ENCODE measurements around the gene GPR146. TPM values are rescaled to one million over a fixed set of nuclear protein-coding genes. Genes with fewer than 3 reads are reported as not detected.
A peak's percentile ranks its signal among the peaks of the same experiment; 100 is the strongest.

The GPR146 gene
- polyA plus RNA-seq, 3 donors, result 2.8 to 5.9 (median 3.2) TPM

DNA sequence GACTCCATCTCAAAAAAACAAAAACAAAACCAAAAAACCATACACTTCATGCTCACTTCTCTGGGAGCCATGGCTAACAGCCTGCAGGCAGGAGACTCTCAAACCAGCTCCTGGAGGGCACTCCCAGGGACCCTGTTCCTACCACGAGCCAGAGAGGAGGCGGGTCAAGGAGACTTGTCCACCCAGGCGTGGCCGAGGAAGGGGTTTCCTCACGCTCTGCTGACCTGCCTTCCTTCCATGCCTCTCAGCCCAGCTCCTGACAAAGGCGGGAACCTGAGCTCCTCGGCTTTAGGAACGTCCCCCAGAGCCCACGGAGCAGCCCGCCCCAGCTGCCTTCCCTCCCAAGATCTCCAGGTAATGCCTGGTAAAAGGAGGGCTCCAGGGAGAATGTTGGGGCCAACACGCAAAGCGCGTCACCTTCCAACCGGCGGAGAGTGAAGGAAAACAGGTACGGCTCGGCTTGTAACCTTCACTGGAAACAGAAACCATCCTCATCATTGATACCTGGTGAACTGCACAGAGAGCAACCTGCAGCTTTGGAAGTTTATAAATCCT lies 9.5 kb downstream of the GPR146 start:
- DNase-seq (ENCODE audit: extremely low read depth in 1 of 11, low read depth in 9 of 11, low spot score in 4 of 11), result peak in 1 of 11 donors; percentile 36

DNA sequence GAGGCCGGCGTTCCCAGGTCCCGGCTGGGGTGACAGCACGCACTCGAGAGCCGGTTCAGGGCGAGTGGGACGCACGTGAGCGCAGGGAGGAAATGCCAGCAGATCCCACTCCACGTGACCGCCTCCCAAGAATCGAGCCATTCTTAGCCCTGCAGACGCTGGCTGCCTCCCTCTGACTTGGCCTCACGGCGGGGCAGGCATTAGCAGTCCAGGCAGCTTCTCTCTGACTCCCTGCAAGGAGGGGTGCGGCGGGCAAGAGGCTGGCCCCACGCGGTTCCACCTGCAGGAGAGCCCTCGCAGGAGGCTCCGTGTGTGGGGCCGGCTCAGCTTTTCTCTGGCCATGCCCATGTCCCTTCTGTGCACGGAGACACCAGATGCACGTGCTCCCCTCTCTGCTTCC lies 10.1 kb downstream of the GPR146 start:
- no peak for DNase-seq (ENCODE audit: extremely low read depth in 1 of 11, low read depth in 9 of 11, low spot score in 4 of 11)

DNA sequence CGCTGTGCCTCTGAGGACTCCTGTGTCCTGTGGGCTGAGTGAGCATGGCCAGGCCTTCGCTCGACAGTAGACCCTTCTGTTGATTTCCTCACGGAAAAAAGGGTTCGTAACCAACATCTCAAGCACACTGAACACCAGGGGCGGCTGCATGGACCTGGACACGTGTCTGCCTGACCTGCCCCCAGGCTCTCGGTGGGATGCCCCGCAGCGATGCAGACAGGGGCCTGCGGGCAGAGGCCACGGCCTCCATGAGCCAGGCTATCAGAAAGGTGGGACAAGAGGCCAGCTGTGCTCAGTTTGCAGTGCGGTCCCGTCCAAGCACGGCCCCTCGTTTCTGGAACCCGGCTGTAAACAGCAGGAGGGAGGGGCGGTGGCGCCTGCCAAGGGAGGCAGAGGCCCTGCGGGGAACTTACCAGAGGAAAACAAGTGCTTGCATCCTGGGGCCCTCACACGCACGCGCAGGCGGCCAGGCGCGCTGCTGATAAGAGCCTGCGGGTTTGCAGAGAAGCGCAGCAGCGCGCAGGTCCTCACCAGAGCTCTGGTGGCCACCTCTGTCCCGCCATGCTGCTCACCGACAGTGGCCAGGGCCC lies 10.6 kb downstream of the GPR146 start:
- DNase-seq (ENCODE audit: extremely low read depth in 1 of 11, low read depth in 9 of 11, low spot score in 4 of 11), result peak in 2 of 11 donors; percentile 40 to 61

DNA sequence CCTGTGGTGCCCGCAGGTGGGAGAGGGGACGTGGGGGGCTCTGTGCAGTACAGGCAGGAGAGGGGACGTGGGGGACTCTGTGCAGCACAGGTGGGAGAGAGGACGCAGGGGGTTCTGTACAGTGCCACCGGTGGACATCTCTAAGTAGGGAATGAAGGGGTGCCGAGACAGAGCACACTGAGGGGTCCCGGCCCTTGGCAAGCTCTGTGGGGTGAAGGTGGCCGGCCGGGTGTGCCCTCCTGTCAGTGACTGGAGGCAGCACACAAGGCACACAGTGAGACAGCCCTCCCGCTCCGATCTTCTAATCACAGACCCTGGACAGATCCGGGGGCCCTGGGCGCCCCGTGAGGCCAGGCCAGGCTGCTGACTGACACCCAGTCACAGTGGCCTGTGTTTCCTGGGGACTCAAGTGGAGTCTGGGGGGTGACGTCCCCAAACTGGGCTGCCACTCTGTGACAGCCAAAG lies 11.2 kb downstream of the GPR146 start:
- no peak for DNase-seq (ENCODE audit: extremely low read depth in 1 of 11, low read depth in 9 of 11, low spot score in 4 of 11)

DNA sequence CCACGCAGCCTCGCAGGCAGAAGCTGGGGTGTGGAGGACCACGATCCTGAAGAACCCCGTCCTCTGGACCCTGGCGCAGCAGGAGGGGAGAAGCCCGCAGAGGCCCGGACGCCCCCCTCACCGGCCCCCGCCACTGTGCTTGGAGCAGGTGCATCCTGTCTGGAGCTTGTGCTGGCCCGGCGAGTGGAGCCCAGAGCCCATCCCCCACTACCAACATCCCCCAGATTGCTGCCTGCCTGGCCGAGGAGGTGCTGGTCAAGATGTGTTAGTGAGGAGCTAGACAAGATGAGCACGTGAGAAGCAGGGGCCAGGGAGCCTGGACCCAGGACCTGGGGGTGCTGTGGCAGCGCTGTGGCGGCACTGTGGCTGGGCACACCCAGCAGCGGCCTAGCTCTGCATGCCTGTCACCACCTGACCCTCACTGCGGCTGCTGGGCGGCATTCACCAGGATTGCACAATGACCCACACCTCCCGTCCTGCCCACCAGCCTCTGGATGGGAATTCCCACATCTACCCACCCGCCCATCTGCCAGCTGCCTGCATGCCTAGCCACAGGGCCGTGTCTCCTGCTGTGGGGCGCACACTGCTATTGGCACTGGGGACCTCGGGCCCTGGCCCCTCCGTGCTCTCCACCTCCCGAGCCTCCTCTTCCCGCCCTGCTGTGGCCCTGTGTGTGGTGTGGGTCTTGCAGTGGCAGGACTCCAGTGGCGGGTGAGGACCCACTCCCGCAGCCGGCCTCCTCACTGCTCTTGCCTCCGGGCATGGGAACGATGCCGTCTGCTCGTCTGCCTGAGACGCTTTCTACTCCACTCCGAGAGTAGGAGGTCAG lies 11.8 kb downstream of the GPR146 start:
- DNase-seq (ENCODE audit: extremely low read depth in 1 of 11, low read depth in 9 of 11, low spot score in 4 of 11), result no peak

DNA sequence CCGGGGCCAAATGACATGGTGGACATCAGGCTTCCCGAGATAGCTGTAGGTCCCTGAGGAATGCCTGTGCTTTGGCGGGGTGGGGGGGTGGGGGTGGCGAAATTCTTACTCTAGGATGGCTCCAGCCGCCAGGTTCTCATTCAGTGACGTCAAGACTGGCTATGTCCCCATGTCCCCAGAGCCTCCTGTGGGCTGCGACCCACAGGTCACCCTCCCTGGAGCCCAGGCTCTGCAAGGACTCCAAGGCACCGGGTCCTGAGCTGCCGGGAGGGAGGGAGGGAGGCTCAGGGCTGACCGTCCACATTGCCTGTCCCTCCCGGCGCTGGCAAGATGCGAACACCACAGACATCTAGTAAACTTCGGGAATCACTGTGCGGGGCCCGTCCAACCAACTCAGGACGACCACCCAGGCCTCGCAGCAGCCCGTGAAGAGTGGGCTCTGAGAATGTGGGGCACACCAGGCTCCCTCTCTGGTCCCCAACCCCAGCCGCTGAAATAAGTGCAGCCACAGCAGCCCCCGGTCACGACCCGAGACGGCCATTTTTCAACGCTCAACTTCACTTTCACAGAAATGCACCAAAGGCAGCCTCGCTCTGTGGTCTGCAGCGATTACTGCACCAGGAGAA lies 12.6 kb downstream of the GPR146 start:
- DNase-seq (ENCODE audit: extremely low read depth in 1 of 11, low read depth in 9 of 11, low spot score in 4 of 11), result no peak

DNA sequence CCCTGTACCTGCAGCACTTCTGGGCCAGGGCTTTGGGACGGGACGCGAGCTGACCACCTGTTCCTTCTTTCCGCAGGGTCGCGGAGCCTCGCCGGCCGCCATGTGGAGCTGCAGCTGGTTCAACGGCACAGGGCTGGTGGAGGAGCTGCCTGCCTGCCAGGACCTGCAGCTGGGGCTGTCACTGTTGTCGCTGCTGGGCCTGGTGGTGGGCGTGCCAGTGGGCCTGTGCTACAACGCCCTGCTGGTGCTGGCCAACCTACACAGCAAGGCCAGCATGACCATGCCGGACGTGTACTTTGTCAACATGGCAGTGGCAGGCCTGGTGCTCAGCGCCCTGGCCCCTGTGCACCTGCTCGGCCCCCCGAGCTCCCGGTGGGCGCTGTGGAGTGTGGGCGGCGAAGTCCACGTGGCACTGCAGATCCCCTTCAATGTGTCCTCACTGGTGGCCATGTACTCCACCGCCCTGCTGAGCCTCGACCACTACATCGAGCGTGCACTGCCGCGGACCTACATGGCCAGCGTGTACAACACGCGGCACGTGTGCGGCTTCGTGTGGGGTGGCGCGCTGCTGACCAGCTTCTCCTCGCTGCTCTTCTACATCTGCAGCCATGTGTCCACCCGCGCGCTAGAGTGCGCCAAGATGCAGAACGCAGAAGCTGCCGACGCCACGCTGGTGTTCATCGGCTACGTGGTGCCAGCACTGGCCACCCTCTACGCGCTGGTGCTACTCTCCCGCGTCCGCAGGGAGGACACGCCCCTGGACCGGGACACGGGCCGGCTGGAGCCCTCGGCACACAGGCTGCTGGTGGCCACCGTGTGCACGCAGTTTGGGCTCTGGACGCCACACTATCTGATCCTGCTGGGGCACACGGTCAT lies 13.3 kb downstream of the GPR146 start:
- DNase-seq (ENCODE audit: extremely low read depth in 1 of 11, low read depth in 9 of 11, low spot score in 4 of 11), result no peak

DNA sequence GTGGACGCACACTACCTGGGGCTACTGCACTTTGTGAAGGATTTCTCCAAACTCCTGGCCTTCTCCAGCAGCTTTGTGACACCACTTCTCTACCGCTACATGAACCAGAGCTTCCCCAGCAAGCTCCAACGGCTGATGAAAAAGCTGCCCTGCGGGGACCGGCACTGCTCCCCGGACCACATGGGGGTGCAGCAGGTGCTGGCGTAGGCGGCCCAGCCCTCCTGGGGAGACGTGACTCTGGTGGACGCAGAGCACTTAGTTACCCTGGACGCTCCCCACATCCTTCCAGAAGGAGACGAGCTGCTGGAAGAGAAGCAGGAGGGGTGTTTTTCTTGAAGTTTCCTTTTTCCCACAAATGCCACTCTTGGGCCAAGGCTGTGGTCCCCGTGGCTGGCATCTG lies 14.0 kb downstream of the GPR146 start:
- DNase-seq (ENCODE audit: extremely low read depth in 1 of 11, low read depth in 9 of 11, low spot score in 4 of 11), result no peak

DNA sequence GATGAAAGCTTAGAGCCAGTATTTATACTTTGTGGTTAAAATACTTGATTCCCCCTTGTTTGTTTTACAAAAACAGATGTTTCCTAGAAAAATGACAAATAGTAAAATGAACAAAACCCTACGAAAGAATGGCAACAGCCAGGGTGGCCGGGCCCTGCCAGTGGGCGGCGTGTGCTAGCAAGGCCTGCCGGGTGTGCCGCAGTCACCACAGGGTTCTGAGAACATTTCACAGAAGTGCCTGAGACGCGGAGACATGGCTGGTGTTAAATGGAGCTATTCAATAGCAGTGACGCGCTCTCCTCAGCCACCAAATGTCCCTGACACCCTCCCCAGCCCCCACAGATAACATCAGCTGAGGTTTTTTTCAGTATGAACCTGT lies 14.5 kb downstream of the GPR146 start:
- no peak for DNase-seq (ENCODE audit: extremely low read depth in 1 of 11, low read depth in 9 of 11, low spot score in 4 of 11)

DNA sequence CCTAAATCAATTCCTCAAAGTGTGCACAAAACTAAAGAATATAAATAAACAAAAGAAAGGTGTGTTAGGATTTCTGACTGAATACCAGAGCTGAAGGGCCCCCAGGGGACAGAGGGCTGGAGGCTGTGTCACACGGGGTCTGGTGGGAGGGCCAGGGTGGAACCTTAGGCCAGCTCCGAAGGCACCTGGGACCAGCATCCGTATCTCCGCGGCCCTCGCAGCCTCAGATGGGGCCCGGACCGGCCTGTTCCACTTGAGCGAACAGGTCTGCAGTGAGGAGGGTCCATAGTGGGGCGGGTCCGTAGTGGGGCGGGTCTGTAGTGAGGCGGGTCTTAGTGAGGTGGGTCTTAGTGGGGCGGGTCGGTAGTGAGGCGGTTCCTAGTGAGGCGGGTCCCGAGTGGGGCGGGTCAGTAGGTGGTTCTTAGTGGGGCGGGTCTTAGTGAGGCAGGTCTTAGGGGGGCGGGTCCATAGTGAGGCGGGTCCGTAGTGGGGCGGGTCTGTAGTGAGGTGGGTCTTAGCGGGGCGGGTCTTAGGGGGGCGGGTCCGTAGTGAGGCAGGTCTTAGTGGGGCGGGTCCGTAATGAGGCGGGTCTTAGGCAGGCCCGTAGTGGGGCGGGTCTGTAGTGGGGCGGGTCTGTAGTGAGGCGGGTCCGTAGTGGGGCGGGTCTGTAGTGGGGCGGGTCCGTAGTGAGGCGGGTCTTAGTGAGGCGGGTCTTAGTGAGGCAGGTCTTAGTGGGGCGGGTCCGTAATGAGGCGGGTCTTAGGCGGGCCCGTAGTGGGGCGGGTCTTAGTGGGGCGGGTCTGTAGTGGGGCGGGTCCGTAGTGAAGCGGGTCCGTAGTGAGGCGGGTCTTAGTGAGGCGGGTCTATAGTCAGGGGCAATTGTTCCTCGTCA lies 15.1 kb downstream of the GPR146 start:
- peak in 1 of 11 donors; percentile 66 for DNase-seq (ENCODE audit: extremely low read depth in 1 of 11, low read depth in 9 of 11, low spot score in 4 of 11)

DNA sequence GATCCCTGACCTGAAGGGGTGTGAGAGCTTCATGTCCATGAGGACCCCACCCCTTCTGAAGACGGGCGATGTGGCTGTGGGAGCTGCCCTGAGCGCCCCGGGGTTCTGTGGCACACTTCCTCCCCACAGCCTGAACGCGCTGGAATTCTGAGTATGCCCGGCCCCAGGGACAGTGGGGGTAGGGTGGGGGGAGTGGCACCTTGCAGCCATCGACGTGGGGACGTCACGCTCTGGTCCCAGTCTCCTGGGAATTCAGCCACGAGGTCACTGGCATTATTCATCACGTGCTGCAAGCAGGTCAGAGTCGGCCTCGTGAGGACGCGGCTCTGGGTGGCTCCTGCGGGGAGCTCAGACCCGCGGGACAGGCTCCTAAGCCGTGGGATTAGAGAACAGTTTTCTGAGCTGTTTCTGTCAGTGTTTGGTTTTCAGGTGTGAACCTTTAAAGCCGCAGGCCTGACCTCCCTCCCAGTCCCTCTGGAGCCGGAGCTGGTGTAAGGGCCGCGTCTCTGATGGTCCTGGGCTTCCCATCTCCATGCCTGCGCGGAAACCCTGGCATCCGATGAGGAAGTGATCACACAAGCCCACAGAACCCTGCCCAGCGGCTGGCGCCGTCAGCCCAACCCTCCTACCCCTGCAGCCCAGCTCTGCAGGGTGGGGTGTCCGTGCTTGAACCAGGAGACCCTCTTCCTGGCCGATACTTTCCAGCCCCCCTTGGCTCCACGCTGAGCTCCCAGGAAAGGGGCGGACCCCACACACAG lies 16.1 kb downstream of the GPR146 start:
- no peak for DNase-seq (ENCODE audit: extremely low read depth in 1 of 11, low read depth in 9 of 11, low spot score in 4 of 11)

DNA sequence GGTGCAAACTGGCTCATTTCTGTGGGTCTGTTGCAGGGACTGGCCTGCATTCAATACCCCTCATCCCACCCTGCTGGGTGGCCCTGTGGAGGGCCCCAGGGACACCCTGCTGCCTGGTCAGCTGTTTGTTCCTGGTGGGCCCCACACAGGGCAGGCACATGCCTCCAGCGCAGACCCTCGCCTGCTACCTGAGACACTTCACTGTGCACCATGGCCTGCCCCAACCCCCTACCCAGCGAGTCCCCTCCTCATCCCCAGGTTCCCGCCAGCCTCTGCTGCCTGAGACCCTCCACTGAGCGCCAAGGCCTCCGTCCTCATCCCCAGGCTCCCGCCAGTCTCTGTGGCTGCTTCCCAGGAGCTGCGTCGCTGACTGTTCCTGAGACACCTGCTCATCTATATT lies 16.8 kb downstream of the GPR146 start:
- DNase-seq (ENCODE audit: extremely low read depth in 1 of 11, low read depth in 9 of 11, low spot score in 4 of 11), result no peak

DNA sequence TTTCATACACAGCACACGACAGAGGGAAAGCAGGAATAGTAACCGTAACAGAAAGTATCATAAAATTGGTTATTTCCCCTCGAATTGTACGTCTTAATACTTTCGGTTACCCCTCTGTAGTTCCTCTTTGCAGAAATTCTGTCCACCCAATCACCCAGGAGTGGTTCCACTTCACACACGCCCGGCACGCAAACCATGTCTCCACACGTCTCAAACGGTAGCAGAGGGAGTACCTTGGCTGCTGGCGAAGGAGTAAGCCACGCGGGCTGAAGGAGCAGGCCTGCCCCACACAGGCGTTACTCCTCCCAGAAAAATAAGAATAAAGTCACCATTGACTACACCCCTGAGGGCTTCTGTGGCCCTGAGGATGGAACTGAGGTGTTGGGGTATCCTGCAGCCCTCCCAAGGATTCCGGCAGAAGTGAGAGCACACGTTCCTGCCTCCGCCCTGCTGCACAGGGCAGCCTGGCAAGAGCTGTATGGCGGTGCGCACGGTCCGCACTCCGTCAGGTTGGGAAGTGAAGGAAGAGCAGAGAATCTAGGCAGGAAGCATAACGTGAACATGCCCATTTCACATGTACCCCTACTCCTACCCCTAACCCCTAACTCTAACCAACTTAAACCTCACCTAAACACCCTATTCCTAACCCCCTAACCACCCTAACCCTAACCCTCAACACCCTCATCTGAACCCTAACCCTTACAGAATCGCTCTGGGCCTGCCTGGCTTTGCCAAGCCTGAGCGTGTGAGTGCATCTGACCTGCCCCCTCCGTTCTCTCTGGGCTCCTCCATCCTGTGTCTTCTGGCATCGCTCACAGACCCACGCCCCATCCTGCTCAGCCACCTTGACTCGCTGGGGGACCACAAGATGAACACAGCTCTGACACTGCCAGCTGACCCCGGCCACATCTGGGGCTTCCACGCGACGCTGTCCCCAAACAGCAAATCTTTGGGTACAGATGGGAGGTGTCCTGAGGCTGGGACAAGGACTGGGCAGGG lies 18.2 kb downstream of the GPR146 start:
- DNase-seq (ENCODE audit: extremely low read depth in 1 of 11, low read depth in 9 of 11, low spot score in 4 of 11), result no peak

DNA sequence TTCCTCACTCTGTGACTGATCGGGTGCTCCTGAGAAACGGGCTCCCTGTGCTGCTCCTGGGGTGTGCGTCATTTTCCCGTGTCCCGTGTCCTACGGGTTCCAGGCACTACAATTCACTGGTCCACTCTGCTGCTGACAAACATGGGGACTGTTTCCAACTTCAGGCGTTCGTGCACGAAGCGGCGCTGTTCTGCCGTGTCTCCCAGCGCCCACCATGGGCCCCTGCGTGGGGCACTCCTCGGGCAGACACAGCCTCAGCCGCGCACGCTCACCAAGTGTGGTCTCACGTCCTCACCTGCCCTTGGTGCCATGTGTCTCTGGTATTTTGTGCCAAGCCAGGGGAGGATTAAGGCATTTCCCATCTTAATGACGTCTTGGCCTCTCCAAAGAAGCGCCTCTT lies 19.0 kb downstream of the GPR146 start:
- no peak for DNase-seq (ENCODE audit: extremely low read depth in 1 of 11, low read depth in 9 of 11, low spot score in 4 of 11)

DNA sequence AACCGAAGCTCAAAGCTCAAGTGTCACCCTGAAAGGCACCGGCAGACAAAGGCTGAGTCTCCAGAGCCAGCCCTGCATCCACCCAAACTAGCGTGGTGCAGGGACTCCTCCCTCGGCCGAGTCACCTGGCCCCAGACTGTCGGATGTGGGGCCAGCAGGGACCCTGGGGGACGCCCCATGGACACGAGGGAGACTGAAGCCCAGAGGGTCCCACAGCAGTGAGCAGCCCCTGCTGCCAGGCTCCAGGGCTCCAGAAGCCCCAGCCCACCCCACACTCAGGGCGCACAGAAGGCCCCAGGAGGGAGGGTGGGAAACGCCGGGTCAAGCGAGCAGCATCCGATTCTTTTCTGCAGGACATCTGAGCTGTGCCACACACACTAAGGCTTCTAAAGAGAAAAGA lies 20.2 kb downstream of the GPR146 start:
- DNase-seq (ENCODE audit: extremely low read depth in 1 of 11, low read depth in 9 of 11, low spot score in 4 of 11), result no peak

DNA sequence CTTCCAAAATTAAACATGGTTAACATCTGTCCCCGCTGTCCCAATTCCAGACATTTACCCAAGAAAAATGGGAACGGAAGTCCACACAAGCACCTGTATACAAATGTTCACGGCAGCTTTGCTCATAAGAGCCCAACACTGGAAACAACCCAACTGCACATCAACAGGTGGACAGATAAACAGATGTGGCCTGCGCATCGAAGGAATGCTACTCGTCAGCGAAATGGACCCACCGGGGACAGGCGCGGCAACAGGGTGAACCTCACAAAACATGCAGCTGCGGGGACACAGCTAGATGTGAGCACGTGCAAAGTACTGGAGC lies 20.9 kb downstream of the GPR146 start:
- no peak for DNase-seq (ENCODE audit: extremely low read depth in 1 of 11, low read depth in 9 of 11, low spot score in 4 of 11)

Data from renal cortex interstitium (tissue), 11 donors.